22Rv1 (cell line): ENCODE measurements around the gene ENTPD6.

Experiments
- ZFX ChIP-seq: fragments of 450-650 bp; IDR thresholded peaks from 2 replicates; pipeline ENCODE4 v1.6.1; 2017; ENCODE audit warnings: antibody characterized with exemption, borderline replicate concordance
- TF ChIP-seq, protein P1 (sequence below): fragments of 450-650 bp; IDR thresholded peaks from 2 replicates; pipeline ENCODE4 v1.5.1; 2017; ENCODE audit warnings: mild to moderate bottlenecking

DNA sequence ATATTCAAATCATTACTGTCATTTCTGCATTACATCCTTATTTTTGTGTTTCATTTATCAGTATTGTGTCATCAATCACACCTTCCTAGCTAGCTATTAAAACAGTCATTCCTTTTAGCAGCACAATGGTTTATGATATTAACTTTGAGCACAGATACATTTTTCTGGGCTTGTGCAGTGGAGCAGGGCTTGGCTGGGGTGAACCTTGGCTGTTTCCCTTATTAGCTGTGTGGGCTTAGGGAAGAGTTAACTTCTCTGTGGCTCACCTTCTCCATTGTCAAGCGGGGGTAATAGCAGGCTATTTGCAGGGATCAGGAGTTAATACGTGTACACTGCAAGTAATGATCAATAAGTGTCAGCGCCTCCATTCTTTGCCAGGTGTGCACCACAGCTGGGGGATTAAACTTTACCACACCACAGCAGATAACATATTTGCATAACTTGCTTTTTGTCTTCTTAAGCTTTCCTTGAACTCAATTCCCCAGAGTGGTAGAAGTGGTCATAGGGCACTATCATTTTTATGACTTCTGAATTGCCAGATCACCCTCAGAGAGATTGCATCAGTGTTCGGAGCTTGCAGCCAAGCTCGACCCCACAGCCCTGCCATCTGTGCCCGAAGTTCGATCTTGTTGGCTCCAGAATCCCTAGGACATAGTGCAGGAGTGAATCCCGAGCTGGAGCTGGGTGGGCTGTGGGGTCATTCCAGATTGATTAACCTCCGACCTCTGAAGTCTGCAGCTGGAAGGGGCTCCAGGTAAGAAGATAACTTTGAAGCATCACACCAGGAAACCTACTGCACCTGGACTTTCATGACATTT, 50.9 kb downstream of the ENTPD6 start:
- TF ChIP-seq, protein P1, sequence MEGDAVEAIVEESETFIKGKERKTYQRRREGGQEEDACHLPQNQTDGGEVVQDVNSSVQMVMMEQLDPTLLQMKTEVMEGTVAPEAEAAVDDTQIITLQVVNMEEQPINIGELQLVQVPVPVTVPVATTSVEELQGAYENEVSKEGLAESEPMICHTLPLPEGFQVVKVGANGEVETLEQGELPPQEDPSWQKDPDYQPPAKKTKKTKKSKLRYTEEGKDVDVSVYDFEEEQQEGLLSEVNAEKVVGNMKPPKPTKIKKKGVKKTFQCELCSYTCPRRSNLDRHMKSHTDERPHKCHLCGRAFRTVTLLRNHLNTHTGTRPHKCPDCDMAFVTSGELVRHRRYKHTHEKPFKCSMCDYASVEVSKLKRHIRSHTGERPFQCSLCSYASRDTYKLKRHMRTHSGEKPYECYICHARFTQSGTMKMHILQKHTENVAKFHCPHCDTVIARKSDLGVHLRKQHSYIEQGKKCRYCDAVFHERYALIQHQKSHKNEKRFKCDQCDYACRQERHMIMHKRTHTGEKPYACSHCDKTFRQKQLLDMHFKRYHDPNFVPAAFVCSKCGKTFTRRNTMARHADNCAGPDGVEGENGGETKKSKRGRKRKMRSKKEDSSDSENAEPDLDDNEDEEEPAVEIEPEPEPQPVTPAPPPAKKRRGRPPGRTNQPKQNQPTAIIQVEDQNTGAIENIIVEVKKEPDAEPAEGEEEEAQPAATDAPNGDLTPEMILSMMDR = no peak
- TF ChIP-seq ZFX = no peak
